D721Med (cell line): ENCODE data around the gene RAB4A.

Experiments
- DNase-seq: peaks from one replicate; pipeline ENCODE4 v3.0.0; 2011; ENCODE audit warnings: low spot score; ENCODE audit not compliant: insufficient read length
- FAIRE-seq: peaks from 2 replicates; lab custom pipeline; 2011; peaks lifted over from hg19 to GRCh38; lab: Jason Lieb, UNC
- TF ChIP-seq, protein P1 (sequence below): IDR thresholded peaks from 2 replicates; pipeline ENCODE4 v1.5.1; 2012; ENCODE audit warnings: mild to moderate bottlenecking, control low read depth; ENCODE audit not compliant: insufficient read depth; ENCODE audit errors: missing control alignments

RAB4A gene

DNA sequence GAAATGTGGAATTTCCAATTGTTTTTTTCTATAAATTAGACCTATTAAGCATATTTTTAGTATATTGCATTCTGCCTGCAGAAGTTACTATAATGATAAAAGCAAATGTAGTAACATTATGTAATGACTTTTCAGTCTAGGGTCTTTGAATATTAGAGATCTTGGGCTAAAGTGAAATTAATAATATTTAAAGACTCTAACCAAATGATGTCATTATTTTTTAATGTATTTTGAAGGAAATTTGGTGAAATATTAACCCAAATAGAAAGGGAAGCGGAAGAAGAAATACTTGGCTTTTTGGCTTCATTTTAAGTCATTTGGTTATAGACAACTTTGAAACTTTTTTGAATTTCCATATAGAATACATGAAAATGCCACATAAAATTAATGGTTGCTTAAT lies 26.8 kb downstream of the RAB4A start:
- no peak for FAIRE-seq
- DNase-seq: no peak

DNA sequence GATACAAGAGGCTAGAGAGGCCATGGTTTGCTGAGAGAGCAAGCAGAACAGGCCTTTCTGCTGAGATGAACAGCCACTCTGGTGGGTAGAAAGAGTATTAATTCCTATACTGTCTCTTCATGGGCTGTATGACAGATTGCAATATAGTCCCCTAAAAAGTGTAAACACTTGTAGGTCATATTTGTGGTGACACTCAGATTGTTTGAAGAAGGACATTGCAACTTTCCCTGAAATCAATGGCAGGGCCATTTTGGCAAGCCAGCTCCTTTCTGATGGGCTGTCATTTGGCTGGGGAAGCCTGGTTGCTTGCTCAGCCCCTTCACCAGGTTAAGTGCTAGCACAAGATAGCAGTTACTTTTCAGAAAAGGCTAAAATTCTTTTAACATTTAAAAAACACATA lies 27.5 kb downstream of the RAB4A start:
- FAIRE-seq (no peak), DNase-seq (no peak)
- TF ChIP-seq, protein P1, sequence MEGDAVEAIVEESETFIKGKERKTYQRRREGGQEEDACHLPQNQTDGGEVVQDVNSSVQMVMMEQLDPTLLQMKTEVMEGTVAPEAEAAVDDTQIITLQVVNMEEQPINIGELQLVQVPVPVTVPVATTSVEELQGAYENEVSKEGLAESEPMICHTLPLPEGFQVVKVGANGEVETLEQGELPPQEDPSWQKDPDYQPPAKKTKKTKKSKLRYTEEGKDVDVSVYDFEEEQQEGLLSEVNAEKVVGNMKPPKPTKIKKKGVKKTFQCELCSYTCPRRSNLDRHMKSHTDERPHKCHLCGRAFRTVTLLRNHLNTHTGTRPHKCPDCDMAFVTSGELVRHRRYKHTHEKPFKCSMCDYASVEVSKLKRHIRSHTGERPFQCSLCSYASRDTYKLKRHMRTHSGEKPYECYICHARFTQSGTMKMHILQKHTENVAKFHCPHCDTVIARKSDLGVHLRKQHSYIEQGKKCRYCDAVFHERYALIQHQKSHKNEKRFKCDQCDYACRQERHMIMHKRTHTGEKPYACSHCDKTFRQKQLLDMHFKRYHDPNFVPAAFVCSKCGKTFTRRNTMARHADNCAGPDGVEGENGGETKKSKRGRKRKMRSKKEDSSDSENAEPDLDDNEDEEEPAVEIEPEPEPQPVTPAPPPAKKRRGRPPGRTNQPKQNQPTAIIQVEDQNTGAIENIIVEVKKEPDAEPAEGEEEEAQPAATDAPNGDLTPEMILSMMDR: no peak

More for the DNA sequence above, 26.8 kb downstream of the RAB4A start:
- TF ChIP-seq, protein P1: no peak

DNA sequence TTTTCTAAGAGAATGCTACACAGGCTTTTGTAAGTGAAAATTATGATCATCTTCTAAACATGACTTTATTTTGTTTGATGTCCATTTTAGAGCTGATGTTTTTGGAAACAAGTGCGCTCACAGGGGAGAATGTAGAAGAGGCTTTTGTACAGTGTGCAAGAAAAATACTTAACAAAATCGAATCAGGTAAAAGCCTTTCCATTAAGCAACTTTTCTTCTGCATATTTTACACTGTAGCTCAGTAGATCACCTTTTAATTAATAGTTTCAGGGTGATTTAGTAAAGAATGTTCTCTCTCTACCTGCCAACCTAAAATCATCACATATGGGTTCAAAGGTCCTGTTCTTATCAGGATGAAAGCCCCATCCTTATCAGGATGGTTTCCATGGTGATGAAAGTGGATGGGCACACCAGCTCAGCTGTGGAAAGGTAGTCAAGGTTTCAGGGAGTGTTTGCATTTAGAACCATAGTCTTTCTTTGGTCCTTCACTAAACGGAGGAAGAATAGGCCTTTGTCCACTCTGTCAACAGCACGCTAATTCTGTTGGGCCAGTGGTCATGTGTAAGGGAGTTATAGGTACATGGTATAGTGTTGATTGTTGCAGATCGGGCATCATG lies 28.1 kb downstream of the RAB4A start:
- DNase-seq (no peak), FAIRE-seq (no peak)

DNA sequence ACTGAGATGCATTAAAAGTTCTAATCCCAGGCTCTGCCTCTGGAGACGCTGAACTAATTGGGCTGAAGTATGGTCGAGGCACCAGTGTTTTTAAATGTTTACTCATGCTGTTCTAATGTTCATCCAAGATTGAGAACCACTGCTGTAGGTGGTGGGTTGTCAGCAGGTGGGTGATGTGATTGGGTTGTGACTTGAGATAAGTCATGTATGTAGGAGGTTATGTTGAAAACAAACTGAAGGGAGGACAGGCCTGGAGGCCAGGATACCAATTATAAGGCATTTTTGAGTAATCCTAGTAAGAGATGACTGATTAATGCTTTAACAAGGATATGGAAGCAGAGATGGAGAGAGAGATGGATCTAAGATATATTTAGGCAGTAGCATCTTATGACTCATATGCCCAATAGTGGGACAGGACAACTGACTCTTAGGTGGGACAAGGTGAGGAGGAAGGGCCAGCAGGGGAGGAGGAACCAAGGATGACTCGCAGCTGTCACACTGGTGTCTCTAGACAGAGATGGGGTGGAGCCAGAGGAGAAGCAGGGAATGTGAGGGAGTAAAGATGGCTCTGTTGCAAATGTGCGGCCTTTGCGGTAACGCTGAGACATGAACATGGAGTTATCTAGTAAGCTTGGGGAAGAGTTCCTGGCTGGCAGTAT lies 29.3 kb downstream of the RAB4A start:
- FAIRE-seq: no peak

More for the DNA sequence above, 28.1 kb downstream of the RAB4A start:
- TF ChIP-seq, protein P1: no peak

DNA sequence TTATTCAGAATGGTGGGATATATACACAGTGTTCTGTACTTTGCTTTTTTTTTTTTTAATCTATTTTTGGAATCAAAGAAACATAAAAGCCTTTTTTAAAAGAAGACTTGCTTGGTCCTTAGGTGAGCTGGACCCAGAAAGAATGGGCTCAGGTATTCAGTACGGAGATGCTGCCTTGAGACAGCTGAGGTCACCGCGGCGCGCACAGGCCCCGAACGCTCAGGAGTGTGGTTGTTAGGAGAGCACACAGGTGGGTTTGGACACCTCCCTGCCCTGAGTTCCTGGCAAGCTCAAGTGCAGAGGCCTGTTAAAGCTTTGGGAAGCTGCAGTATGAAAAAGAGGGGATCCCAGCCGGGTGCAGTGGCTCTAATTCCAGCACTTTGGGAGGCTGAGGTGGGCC lies 31.8 kb downstream of the RAB4A start:
- DNase-seq (no peak), FAIRE-seq (no peak)
- TF ChIP-seq, protein P1: no peak

More for the DNA sequence above, 29.3 kb downstream of the RAB4A start:
- TF ChIP-seq, protein P1: no peak
- no peak for DNase-seq

DNA sequence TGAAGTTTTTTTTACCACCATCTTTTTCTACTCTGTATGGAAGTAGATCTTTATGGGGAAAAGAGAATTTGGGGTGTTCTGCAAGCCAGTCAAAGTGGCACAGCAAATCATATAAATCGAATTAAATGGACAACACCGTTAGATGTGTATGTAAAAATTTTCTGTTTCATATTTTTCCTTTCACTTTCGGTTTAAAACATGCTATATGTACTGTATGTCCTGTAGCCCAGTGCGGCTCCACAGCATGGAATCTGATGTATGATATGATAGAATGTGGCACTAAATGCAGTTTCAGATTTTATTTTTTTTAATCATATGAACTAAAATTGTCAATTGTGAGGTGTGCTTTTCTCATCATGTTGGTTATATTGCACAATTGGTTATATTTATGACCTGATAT lies 32.9 kb downstream of the RAB4A start:
- DNase-seq (no peak), FAIRE-seq (peak; percentile 32)
- TF ChIP-seq, protein P1: no peak

DNA sequence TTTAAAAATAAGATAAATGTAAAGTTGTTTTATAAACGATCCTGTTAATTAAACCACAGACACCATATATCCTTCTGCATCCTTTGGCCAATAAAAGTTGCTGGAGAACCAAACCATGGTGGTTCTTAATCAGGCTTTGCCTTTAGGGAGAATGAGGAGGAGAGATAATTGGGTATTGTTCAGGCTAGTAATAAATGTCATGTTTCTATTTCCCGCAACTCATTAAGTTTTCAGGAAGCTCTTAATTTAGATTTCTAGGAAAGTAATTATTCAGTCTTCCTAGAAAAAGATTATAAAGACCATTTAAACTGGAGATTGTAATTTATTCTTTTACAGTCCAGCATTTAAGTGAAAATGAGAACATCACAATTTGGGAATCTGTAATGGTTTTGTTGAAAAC lies 34.5 kb downstream of the RAB4A start:
- TF ChIP-seq, protein P1: no peak
- peak; percentile 88 for FAIRE-seq

More for the DNA sequence above, 34.5 kb downstream of the RAB4A start:
- DNase-seq: no peak
